Effector memory CD4-positive, alpha-beta T cell (primary cell): ENCODE data around the gene EPS8L2.
A peak's percentile ranks its signal among the peaks of the same experiment; 100 is the strongest.

Source experiments
- DNase-seq, 3 donors: peaks; one replicate each; pipeline ENCODE4 v3.0.0-alpha.2; 2020
- H3K27ac ChIP-seq: 2 replicates; pipeline ENCODE4 v1.7.0; 2013; ENCODE audit warnings: mild to moderate bottlenecking, low read length, moderate library complexity; ENCODE audit not compliant: insufficient read depth, poor library complexity, severe bottlenecking
- H3K27me3 ChIP-seq: replicated peaks from 2 replicates; pipeline ENCODE4 v1.7.0; 2013; ENCODE audit warnings: mild to moderate bottlenecking, low read length; ENCODE audit not compliant: insufficient read depth, control insufficient read depth, poor library complexity, severe bottlenecking
- H3K36me3 ChIP-seq: 2 replicates; pipeline ENCODE4 v1.7.0; 2013; ENCODE audit warnings: mild to moderate bottlenecking, low read length, moderate library complexity; ENCODE audit not compliant: control insufficient read depth, insufficient read depth
- H3K4me1 ChIP-seq: 2 replicates; pipeline ENCODE4 v1.7.0; 2013; ENCODE audit warnings: low read length, mild to moderate bottlenecking; ENCODE audit not compliant: control insufficient read depth, insufficient read depth, poor library complexity, severe bottlenecking
- H3K4me3 ChIP-seq: 2 replicates; pipeline ENCODE4 v1.7.0; 2013; ENCODE audit warnings: low read length, low read depth, mild to moderate bottlenecking; ENCODE audit not compliant: insufficient read depth, poor library complexity, severe bottlenecking
- H3K9me3 ChIP-seq: 2 replicates; pipeline ENCODE4 v1.7.0; 2013; ENCODE audit warnings: mild to moderate bottlenecking, low read length, moderate library complexity; ENCODE audit not compliant: control insufficient read depth

The EPS8L2 gene

DNA sequence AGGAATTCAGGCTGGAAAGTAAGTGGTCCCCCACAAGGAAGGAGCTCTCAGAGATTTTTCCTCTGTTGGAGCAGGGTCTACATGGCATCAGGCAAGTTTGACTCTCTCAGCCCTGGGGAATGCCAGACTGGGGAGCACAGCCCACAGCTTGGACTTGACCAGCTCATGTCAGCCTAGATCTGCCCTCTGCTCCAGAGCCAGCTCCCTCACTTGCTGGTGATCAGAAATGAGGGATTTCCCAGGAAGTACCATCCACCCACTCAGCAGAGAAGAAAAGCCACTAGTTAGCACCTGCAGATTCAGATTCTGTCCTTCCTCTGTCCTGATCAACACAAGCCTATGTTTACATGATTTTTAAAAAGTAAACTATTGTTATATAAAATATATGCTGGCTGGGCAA is 54.2 kb downstream of the EPS8L2 start:
- no peak overlapping the region for H3K27ac ChIP-seq
- DNase-seq: no peak
- peaks cover 44% of the 10 kb centered on the region for H3K36me3 ChIP-seq
- H3K27me3 ChIP-seq: no peaks in the 10 kb centered on the region
- no peak overlapping the region for H3K4me3 ChIP-seq
- H3K9me3 ChIP-seq: no peaks in the 10 kb centered on the region
- H3K4me1 ChIP-seq: no peaks in the 10 kb centered on the region

DNA sequence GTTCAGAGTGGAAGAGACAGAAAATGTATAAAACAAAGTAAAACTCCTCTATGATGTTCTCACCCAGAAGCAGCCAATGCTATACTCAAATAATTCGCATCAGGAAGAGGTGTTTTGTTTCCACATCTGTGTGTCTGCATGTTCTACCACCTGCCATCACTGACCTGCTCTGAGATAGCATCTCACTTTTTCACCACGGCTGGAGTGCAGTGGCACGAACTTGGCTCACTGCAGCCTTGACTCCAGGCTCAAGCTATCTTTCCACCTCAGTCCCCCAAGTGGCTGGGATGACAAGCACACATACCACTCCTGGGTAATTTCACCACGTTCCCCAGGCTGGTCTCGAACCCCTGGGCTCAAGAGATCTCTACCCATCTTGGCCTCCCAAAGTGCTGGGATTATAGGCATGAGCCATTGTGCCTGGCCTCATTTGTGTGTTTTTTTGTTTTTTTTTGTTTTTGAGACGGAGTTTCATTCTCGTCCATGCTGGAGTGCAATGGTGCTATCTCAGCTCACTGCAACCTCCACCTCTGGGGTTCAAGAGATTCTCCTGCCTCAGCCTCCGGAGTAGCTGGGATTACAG is 55.6 kb downstream of the EPS8L2 start:
- no peak overlapping the region for H3K4me3 ChIP-seq
- no peaks in the 10 kb centered on the region for H3K27me3 ChIP-seq
- peaks cover 44% of the 10 kb centered on the region for H3K36me3 ChIP-seq
- no peak for DNase-seq
- H3K4me1 ChIP-seq: no peaks in the 10 kb centered on the region
- H3K9me3 ChIP-seq: no peaks in the 10 kb centered on the region
- H3K27ac ChIP-seq: no peak overlapping the region

DNA sequence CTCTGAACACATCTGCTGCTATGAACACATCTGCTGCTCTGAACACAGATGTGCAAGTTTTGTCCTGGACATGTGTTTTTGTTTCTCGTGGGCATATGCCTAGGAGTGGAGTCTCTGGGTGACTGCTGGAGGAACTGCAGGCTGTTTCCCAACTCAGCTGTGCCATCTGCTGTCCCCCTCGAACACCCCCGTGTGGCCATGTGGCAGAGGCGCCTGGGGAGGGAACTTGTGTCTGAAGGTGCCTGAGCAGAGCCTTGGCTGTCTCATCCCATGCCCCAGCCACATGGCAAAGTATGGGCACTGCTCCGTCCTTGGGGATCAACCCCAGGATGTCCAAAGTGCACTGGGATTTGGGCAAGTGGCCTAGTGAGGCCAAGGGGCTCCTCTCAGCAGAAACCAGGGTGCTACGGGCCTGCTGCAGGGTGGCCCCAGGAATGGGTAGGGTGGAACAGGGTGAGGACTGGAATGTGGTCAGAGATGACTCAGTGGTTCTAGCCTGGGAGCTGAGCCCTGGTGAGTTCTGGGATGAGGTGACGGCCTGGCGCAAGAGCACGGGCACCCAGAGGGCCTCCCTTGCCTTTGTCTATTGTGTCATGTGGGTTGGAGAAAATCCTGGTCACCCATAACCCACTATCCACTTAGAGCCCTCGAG is 56.5 kb downstream of the EPS8L2 start:
- H3K36me3 ChIP-seq: peaks cover 41% of the 10 kb centered on the region
- H3K27me3 ChIP-seq: no peaks in the 10 kb centered on the region
- no peaks in the 10 kb centered on the region for H3K9me3 ChIP-seq
- no peak for DNase-seq
- no peak overlapping the region for H3K4me3 ChIP-seq
- H3K4me1 ChIP-seq: no peaks in the 10 kb centered on the region
- H3K27ac ChIP-seq: no peak overlapping the region

DNA sequence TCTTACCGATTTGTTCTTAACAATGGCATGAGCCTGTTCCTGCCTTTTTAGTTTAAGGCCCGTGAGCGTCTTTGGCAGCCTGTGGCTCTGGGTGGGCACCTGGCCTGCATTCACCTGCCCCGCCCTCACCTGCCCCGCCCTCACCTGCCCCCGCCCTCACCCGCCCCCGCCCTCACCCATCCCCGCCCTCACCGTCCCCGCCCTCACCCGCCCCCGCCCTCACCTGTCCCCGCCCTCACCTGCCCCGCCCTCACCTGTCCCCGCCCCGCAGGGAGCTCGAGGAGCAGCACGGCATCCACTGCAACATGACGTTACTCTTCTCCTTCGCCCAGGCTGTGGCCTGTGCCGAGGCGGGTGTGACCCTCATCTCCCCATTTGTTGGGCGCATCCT is 57.0 kb downstream of the EPS8L2 start:
- Histone ChIP-seq H3K27me3 (no peaks in the 10 kb centered on the region), H3K36me3 (peaks cover 39% of the 10 kb centered on the region), H3K9me3 (no peaks in the 10 kb centered on the region), H3K4me3 (no peak overlapping the region), H3K27ac (no peak overlapping the region), H3K4me1 (no peaks in the 10 kb centered on the region)
- DNase-seq: no peak

DNA sequence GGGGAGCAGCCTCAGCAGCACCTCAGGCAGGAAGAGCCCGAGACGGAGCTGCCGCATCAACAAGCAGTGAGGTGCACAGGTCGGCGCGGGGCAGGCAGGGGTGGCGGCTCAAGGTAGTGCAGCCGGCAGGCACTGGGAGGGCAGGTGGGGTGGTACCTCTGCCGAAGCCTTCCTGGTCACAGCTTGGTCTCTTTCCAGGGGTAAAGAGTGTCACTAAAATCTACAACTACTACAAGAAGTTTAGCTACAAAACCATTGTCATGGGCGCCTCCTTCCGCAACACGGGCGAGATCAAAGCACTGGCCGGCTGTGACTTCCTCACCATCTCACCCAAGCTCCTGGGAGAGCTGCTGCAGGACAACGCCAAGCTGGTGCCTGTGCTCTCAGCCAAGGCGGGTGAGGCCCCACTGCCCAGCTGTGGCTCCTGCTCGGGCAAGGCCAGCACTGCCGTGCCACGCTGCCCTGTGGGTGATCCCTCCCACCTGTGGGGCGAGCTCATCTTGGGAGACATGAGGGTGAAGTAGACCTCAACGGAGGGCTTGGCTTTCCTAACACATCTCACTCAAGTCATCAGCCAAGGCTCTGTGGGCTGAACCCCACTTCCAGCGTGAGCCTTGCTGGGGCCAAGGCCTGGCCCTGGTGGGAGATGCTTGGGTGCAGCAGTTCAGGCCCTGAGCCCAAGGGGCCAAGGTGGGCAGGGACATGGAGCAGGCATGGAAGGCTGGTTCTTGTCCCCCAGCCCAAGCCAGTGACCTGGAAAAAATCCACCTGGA is 57.7 kb downstream of the EPS8L2 start:
- H3K36me3 ChIP-seq: peaks cover 38% of the 10 kb centered on the region

DNA sequence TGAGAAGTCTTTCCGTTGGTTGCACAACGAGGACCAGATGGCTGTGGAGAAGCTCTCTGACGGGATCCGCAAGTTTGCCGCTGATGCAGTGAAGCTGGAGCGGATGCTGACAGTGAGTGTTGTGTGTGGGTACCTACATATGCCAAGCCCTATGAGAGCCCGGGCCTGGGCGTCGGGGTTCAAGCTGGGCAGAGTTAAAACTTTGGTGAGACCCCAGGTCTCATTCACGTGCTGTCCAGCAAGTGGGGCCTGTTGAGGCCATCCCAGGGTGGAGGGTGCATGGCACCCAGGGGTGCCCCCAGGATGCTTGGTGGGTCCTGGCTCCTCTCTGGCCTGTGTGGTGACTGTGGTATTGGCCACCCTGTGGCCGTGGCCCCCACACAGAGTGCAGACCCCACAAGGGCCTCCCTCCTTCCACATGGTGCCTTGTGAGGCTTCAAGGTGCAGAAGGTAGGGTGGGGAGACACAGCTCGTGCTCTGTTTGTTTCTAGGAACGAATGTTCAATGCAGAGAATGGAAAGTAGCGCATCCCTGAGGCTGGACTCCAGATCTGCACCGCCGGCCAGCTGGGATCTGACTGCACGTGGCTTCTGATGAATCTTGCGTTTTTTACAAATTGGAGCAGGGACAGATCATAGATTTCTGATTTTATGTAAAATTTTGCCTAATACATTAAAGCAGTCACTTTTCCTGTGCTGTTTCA is 58.4 kb downstream of the EPS8L2 start:
- H3K4me3 ChIP-seq: no peak overlapping the region
- H3K36me3 ChIP-seq: peaks cover 32% of the 10 kb centered on the region
- H3K27me3 ChIP-seq: no peaks in the 10 kb centered on the region
- no peaks in the 10 kb centered on the region for H3K9me3 ChIP-seq
- no peaks in the 10 kb centered on the region for H3K4me1 ChIP-seq
- no peak overlapping the region for H3K27ac ChIP-seq
- no peak for DNase-seq

More for the DNA sequence above, 57.7 kb downstream of the EPS8L2 start:
- no peak for DNase-seq
- H3K4me3 ChIP-seq: no peak overlapping the region
- H3K27me3 ChIP-seq: no peaks in the 10 kb centered on the region
- no peaks in the 10 kb centered on the region for H3K9me3 ChIP-seq
- no peak overlapping the region for H3K27ac ChIP-seq
- H3K4me1 ChIP-seq: no peaks in the 10 kb centered on the region

DNA sequence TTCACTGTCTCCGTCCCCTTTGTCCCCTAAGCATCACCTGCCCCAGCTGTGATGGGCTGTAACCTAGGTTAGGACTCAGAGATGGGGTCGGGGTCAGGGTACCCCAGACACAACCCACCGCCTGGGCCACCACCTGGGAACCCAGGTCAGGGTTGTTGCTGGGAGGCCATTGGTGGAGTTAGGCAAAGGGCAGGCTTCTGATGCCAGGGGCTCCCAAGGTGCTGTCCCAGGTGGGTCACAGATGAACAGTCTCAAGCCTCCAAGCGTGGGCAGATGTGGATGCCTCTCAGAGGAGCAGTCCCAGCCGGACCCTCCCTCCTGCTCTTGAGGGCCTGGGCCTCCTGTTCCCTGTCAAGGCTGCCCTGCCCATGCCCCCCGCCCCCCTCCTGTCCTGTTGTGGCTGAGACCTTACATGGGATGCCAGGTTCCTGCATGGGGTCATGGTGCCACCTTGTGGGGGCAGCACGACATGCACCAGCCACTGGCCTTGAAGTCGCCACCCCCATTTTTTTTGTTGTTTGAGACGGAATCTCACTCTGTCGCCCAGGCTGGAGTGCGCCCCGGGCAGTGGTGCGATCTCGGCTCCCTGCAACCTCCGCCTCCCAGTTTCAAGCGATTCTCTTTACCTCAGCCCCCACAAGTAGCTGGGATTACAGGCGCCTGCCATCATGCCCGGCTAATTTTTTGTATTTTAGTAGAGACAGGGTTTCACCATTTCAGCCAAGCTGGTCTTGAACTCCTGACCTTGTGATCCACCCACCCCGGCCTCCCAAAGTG is 59.2 kb downstream of the EPS8L2 start:
- Histone ChIP-seq H3K27me3 (no peaks in the 10 kb centered on the region), H3K4me3 (no peak overlapping the region), H3K27ac (no peak overlapping the region), H3K9me3 (no peaks in the 10 kb centered on the region), H3K4me1 (no peaks in the 10 kb centered on the region), H3K36me3 (peaks cover 29% of the 10 kb centered on the region)
- peak; percentile 29 to 45 (median 31) for DNase-seq

DNA sequence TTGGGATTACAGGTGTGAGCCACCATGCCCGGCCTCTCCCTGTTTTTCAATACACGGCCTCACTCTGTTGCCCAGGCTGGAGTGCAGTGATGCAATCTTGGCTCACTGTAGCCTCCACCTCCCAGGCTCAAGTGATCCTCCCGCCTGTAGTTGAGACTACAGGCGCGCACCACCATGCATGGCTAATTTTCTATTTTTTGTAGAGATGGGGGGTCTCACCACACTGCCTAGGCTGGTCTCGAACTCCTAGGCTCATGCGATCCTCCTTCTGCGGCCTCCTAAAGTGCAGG is 59.7 kb downstream of the EPS8L2 start:
- H3K27ac ChIP-seq: no peak overlapping the region
- DNase-seq: no peak
- no peak overlapping the region for H3K4me3 ChIP-seq
- no peaks in the 10 kb centered on the region for H3K9me3 ChIP-seq
- no peaks in the 10 kb centered on the region for H3K27me3 ChIP-seq
- no peaks in the 10 kb centered on the region for H3K4me1 ChIP-seq
- H3K36me3 ChIP-seq: peaks cover 31% of the 10 kb centered on the region

DNA sequence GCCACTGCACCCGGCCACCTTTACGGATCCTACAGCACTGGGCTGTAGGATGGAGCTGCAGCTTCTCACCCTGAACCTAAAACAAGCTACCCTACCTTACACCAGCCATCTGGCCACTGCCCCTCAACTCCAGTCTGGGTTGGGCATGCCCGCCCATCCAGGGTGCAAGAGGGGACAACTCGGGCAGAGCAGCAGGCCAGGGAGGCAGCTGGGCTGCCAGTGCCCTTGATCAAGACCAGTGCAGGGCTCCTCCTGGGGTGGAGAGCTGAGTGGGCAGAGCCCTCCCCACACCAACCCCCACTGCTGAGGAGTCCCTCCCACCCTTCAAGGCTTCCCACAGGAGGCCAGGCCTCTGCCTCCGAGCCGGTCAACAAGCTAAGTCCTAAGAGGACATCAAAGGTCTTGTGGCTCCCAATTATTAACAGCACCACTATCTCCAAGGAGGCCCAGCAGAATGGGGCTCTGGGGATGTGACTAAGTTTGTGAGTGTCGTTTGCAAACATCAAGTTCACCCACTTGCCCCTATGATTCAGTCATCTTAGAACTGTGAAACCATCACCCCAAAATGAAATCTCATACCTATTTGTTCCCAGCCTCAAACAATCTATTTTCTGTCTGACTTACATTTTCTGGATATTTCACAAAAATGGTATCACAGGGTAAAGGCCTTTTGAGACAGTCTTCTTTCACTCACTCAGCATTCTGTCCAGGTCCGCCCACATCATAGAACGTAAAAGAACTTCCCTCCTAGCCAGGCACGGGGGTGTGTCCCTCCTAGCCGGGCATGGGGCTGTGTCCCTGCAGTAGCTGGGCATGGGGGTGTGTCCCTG is 60.3 kb downstream of the EPS8L2 start:
- Histone ChIP-seq H3K27me3 (no peaks in the 10 kb centered on the region), H3K36me3 (peaks cover 32% of the 10 kb centered on the region), H3K4me1 (no peaks in the 10 kb centered on the region), H3K4me3 (no peak overlapping the region), H3K9me3 (no peaks in the 10 kb centered on the region), H3K27ac (no peak overlapping the region)
- DNase-seq: no peak
